Osteocyte (in vitro differentiated cells): ENCODE measurements around the gene POLR2M. TPM values are rescaled to one million over a fixed set of nuclear protein-coding genes. Genes with fewer than 3 reads are reported as not detected.

ENCODE experiments used
- DNase-seq: peaks from one replicate; pipeline ENCODE4 v3.0.0; 2021; ENCODE audit warnings: mixed read lengths; ENCODE audit not compliant: unreplicated experiment; ENCODE audit errors: extremely low spot score
- H3K27ac Mint-ChIP-seq: one replicate; pipeline ENCODE4 v1.8.0; 2021; ENCODE audit warnings: mild to moderate bottlenecking, mixed read lengths; ENCODE audit not compliant: unreplicated experiment
- H3K27me3 Mint-ChIP-seq: one replicate; pipeline ENCODE4 v1.8.0; 2021; ENCODE audit warnings: mixed read lengths; ENCODE audit not compliant: unreplicated experiment
- H3K36me3 Mint-ChIP-seq: one replicate; pipeline ENCODE4 v1.8.0; 2021; ENCODE audit warnings: mixed read lengths; ENCODE audit not compliant: unreplicated experiment
- H3K4me1 Mint-ChIP-seq: one replicate; pipeline ENCODE4 v1.8.0; 2021; ENCODE audit warnings: mixed read lengths; ENCODE audit not compliant: unreplicated experiment
- H3K4me3 Mint-ChIP-seq: one replicate; pipeline ENCODE4 v1.8.0; 2021; ENCODE audit warnings: mild to moderate bottlenecking, moderate library complexity, mixed read lengths; ENCODE audit not compliant: unreplicated experiment
- H3K9me3 Mint-ChIP-seq: one replicate; pipeline ENCODE4 v1.8.0; 2021; ENCODE audit warnings: mixed read lengths; ENCODE audit not compliant: unreplicated experiment
- CTCF ChIP-seq: fragments of 200-600 bp; sonication (generic); IDR thresholded peaks from 2 replicates; pipeline ENCODE4 v1.5.0; 2021; ENCODE audit warnings: antibody characterized with exemption, mild to moderate bottlenecking, moderate library complexity
- total RNA-seq: library from RNA; stranded (reverse); gene quantifications from 2 replicates; pipeline ENCODE4 v1.2.1, GENCODE V29; 2021

POLR2M gene
- total RNA-seq, 1 donor from 2014 or later = 83.9 TPM

GRCh38 chr15:57683481-57683880 lies 23.0 kb upstream of the POLR2M start:
- H3K36me3 Mint-ChIP-seq = no peaks in the 10 kb centered on the region
- H3K4me3 Mint-ChIP-seq = no peak overlapping the region
- H3K4me1 Mint-ChIP-seq = peaks cover 33% of the 10 kb centered on the region
- no peaks in the 10 kb centered on the region for H3K9me3 Mint-ChIP-seq
- DNase-seq = no peak
- H3K27me3 Mint-ChIP-seq = no peaks in the 10 kb centered on the region
- TF ChIP-seq CTCF = no peak
- no peak overlapping the region for H3K27ac Mint-ChIP-seq

GRCh38 chr15:57684491-57685151 lies 21.9 kb upstream of the POLR2M start:
- H3K9me3 Mint-ChIP-seq = no peaks in the 10 kb centered on the region
- no peak overlapping the region for H3K27ac Mint-ChIP-seq
- H3K4me3 Mint-ChIP-seq = no peak overlapping the region
- no peaks in the 10 kb centered on the region for H3K27me3 Mint-ChIP-seq
- no peaks in the 10 kb centered on the region for H3K36me3 Mint-ChIP-seq
- peaks cover 31% of the 10 kb centered on the region for H3K4me1 Mint-ChIP-seq
- TF ChIP-seq CTCF = no peak
- DNase-seq = no peak

GRCh38 chr15:57685306-57686095 lies 21.0 kb upstream of the POLR2M start:
- H3K36me3 Mint-ChIP-seq = no peaks in the 10 kb centered on the region
- H3K4me3 Mint-ChIP-seq = no peak overlapping the region
- H3K27me3 Mint-ChIP-seq = no peaks in the 10 kb centered on the region
- peaks cover 22% of the 10 kb centered on the region for H3K4me1 Mint-ChIP-seq
- H3K27ac Mint-ChIP-seq = peak overlapping the region; percentile 63
- DNase-seq = no peak
- TF ChIP-seq CTCF = no peak
- no peaks in the 10 kb centered on the region for H3K9me3 Mint-ChIP-seq

GRCh38 chr15:57686657-57687056 lies 19.9 kb upstream of the POLR2M start:
- Mint-ChIP-seq H3K9me3 (no peaks in the 10 kb centered on the region), H3K4me1 (peaks cover 29% of the 10 kb centered on the region), H3K27ac (peak overlapping the region; percentile 63), H3K4me3 (no peak overlapping the region), H3K27me3 (no peaks in the 10 kb centered on the region), H3K36me3 (no peaks in the 10 kb centered on the region)
- no peak for DNase-seq
- no peak for TF ChIP-seq CTCF

- no peaks in the 10 kb centered on the region for H3K9me3 Mint-ChIP-seq
- peaks cover 57% of the 10 kb centered on the region for H3K4me1 Mint-ChIP-seq
- TF ChIP-seq CTCF = no peak
- H3K27ac Mint-ChIP-seq = no peak overlapping the region
- no peak overlapping the region for H3K4me3 Mint-ChIP-seq
- H3K27me3 Mint-ChIP-seq = no peaks in the 10 kb centered on the region
- no peak for DNase-seq
- no peaks in the 10 kb centered on the region for H3K36me3 Mint-ChIP-seq
These were observed 16.1 kb upstream of the POLR2M start for GRCh38 chr15:57690341-57690966.
